ENCODE measurements around the gene KCNQ1. TPM values are rescaled to one million over a fixed set of nuclear protein-coding genes. Genes with fewer than 3 reads are reported as not detected.

Gene KCNQ1
- total RNA-seq, 2 donors from 2014 or later, result 51.4 to 55.8 TPM

GRCh38 chr11:2412323-2412722, 32.5 kb upstream of the KCNQ1 start:
- Histone ChIP-seq H3K4me1 (no peaks in the 10 kb centered on the region), H3K27ac (no peak overlapping the region), H3K9ac (ENCODE audit: low read depth in 2 of 2, low read length in 2 of 2) (no peak overlapping the region), H3K4me3 (no peak overlapping the region), H3K27me3 (no peaks in the 10 kb centered on the region), H3K9me3 (no peaks in the 10 kb centered on the region), H3K36me3 (no peaks in the 10 kb centered on the region)
- TF ChIP-seq CTCF (IDR thresholded peaks at IDR 0.05), result no peak
- no peak for DNase-seq
- intact Hi-C loops (cut with DNase I), result no loop called here

- H3K4me3 ChIP-seq, result no peak overlapping the region
- no peak for TF ChIP-seq CTCF (IDR thresholded peaks at IDR 0.05)
- no peaks in the 10 kb centered on the region for H3K9me3 ChIP-seq
- H3K9ac ChIP-seq (ENCODE audit: low read depth in 2 of 2, low read length in 2 of 2), result no peak overlapping the region
- intact Hi-C loops (cut with DNase I), result no loop called here
- no peaks in the 10 kb centered on the region for H3K4me1 ChIP-seq
- no peak for DNase-seq
- H3K27ac ChIP-seq, result no peak overlapping the region
- no peaks in the 10 kb centered on the region for H3K36me3 ChIP-seq
- no peaks in the 10 kb centered on the region for H3K27me3 ChIP-seq
Measured at GRCh38 chr11:2413742-2414579, 30.8 kb upstream of the KCNQ1 start.

GRCh38 chr11:2414616-2415015, 30.2 kb upstream of the KCNQ1 start:
- no peak overlapping the region for H3K4me3 ChIP-seq
- intact Hi-C loops (cut with DNase I), result no loop called here
- no peak overlapping the region for H3K27ac ChIP-seq
- no peak overlapping the region for H3K9ac ChIP-seq (ENCODE audit: low read depth in 2 of 2, low read length in 2 of 2)
- no peaks in the 10 kb centered on the region for H3K36me3 ChIP-seq
- H3K27me3 ChIP-seq, result no peaks in the 10 kb centered on the region
- no peak for DNase-seq
- no peaks in the 10 kb centered on the region for H3K4me1 ChIP-seq
- no peaks in the 10 kb centered on the region for H3K9me3 ChIP-seq
- TF ChIP-seq CTCF (IDR thresholded peaks at IDR 0.05), result no peak

- intact Hi-C loops (cut with DNase I), result no loop called here
- no peaks in the 10 kb centered on the region for H3K27me3 ChIP-seq
- no peak overlapping the region for H3K4me3 ChIP-seq
- no peak overlapping the region for H3K27ac ChIP-seq
- peaks cover 3% of the 10 kb centered on the region for H3K4me1 ChIP-seq
- no peak overlapping the region for H3K9ac ChIP-seq (ENCODE audit: low read depth in 2 of 2, low read length in 2 of 2)
- no peaks in the 10 kb centered on the region for H3K9me3 ChIP-seq
- no peak for DNase-seq
- TF ChIP-seq CTCF (IDR thresholded peaks at IDR 0.05), result no peak
- no peaks in the 10 kb centered on the region for H3K36me3 ChIP-seq
Measured at GRCh38 chr11:2415171-2415570, 29.6 kb upstream of the KCNQ1 start.

- Histone ChIP-seq H3K4me1 (peaks cover 7% of the 10 kb centered on the region), H3K27me3 (no peaks in the 10 kb centered on the region), H3K36me3 (no peaks in the 10 kb centered on the region), H3K4me3 (no peak overlapping the region), H3K9ac (ENCODE audit: low read depth in 2 of 2, low read length in 2 of 2) (no peak overlapping the region), H3K27ac (no peak overlapping the region), H3K9me3 (no peaks in the 10 kb centered on the region)
- intact Hi-C loops (cut with DNase I), result no loop called here
- TF ChIP-seq CTCF (IDR thresholded peaks at IDR 0.05), result no peak
- DNase-seq, result no peak
Measured at GRCh38 chr11:2415601-2416380, 29.0 kb upstream of the KCNQ1 start.
